T-helper 17 cell (primary cell): ENCODE results near the gene CDCA4. TPM values are rescaled to one million over a fixed set of nuclear protein-coding genes. Genes with fewer than 3 reads are reported as not detected.

Experiments
- ATAC-seq: fragments of 150-1000 bp; cut with Tn5 transposase; 2 replicates; pipeline ENCODE4 v1.10.0; 2021; ENCODE audit warnings: mild to moderate bottlenecking, moderate library complexity
- DNase-seq, 3 donors: peaks; one replicate each; pipeline versions ENCODE4 v3.0.0 to v3.0.0-alpha.2; 2020 to 2021
- H3K9me3 ChIP-seq: one replicate; pipeline ENCODE4 v1.7.0; 2013; ENCODE audit warnings: low read length, mild to moderate bottlenecking; ENCODE audit not compliant: control insufficient read depth, poor library complexity, severe bottlenecking
- H3K27ac Mint-ChIP-seq: one replicate; pipeline ENCODE4 v1.8.0; 2022; ENCODE audit warnings: mild to moderate bottlenecking, moderate library complexity, mixed read lengths
- H3K27me3 Mint-ChIP-seq: one replicate; pipeline ENCODE4 v1.8.0; 2022; ENCODE audit warnings: mixed read lengths
- H3K36me3 Mint-ChIP-seq: one replicate; pipeline ENCODE4 v1.8.0; 2022; ENCODE audit warnings: low read depth, mixed read lengths
- H3K4me1 Mint-ChIP-seq: one replicate; pipeline ENCODE4 v1.8.0; 2022; ENCODE audit warnings: mild to moderate bottlenecking, mixed read lengths
- H3K4me3 Mint-ChIP-seq: one replicate; pipeline ENCODE4 v1.8.0; 2022; ENCODE audit warnings: mild to moderate bottlenecking, moderate library complexity, mixed read lengths
- total RNA-seq, 4 donors: library from RNA in 2 of 4; stranded (reverse) in 2 of 4; gene quantifications; one replicate each; pipeline ENCODE4 v1.2.3 and lab custom pipeline; 2022 to 2026

CDCA4 gene
- total RNA-seq, 2 donors from 2014 or later, result 16.1 to 18.4 TPM

- DNase-seq (no peak), ATAC-seq (no peak)
- Mint-ChIP-seq H3K4me1 (peaks cover 30% of the 10 kb centered on the region), H3K36me3 (no peaks in the 10 kb centered on the region), H3K27ac (peak overlapping the region; percentile 98), H3K27me3 (no peaks in the 10 kb centered on the region), H3K4me3 (no peak overlapping the region)
- H3K9me3 ChIP-seq, result no peaks in the 10 kb centered on the region
Measured at GRCh38 chr14:105023791-105024480, 3.1 kb upstream of the CDCA4 start.

DNA sequence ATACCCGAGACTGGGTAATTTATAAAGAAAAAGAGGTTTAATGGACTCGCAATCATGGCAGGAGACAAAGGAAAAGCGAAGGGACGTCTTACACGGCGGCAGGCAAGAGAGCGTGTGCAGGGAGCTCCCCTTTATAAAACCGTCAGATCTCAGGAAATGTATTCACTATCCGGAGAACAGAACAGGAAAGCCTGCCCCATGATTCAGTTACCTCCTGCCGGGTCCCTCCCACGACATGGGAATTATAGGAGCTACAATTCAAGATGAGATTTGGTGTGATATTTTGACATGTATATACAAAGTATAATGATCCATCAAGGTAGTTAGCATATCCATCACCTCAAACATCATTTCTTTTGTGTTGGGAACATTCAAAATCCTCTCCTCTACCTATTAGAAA is 2.3 kb upstream of the CDCA4 start:
- DNase-seq, result no peak
- H3K27ac Mint-ChIP-seq, result peak overlapping the region; percentile 98
- H3K27me3 Mint-ChIP-seq, result no peaks in the 10 kb centered on the region
- peaks cover 32% of the 10 kb centered on the region for H3K4me1 Mint-ChIP-seq
- H3K4me3 Mint-ChIP-seq, result no peak overlapping the region
- no peak for ATAC-seq
- no peaks in the 10 kb centered on the region for H3K9me3 ChIP-seq
- H3K36me3 Mint-ChIP-seq, result no peaks in the 10 kb centered on the region

DNA sequence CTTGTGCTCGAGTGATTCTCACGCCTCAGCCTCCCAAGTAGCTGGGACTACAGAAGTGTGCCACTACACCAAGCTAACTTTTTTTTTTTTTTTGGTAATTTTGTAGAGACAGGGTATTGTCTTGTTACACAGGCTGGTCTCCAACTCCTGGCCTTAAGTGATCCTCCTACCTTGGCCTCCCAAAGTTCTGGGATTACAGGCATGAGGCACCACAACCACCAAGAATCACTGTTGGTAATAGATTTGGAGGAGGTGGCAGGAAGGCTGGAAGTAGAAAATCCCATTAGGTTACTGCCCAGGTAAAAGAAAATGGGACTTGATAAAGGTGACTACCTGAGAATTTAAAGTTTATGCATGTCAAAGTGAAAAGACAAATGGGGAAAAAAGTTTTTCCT is 1.4 kb upstream of the CDCA4 start:
- Mint-ChIP-seq H3K36me3 (no peaks in the 10 kb centered on the region), H3K4me1 (peaks cover 37% of the 10 kb centered on the region), H3K4me3 (no peak overlapping the region), H3K27me3 (no peaks in the 10 kb centered on the region), H3K27ac (peak overlapping the region; percentile 98)
- no peak for ATAC-seq
- H3K9me3 ChIP-seq, result no peaks in the 10 kb centered on the region
- no peak for DNase-seq

- peak overlapping the region; percentile 93 for H3K4me3 Mint-ChIP-seq
- H3K27ac Mint-ChIP-seq, result peak overlapping the region; percentile 98
- H3K9me3 ChIP-seq, result no peaks in the 10 kb centered on the region
- no peaks in the 10 kb centered on the region for H3K27me3 Mint-ChIP-seq
- ATAC-seq (no peak), DNase-seq (peak in 1 of 3 donors; percentile 28)
- no peaks in the 10 kb centered on the region for H3K36me3 Mint-ChIP-seq
- H3K4me1 Mint-ChIP-seq, result peaks cover 39% of the 10 kb centered on the region
Measured at GRCh38 chr14:105021656-105022275, 883 bp upstream of the CDCA4 start.

- Mint-ChIP-seq H3K27ac (peak overlapping the region; percentile 93), H3K36me3 (no peaks in the 10 kb centered on the region), H3K27me3 (no peaks in the 10 kb centered on the region), H3K4me3 (peak overlapping the region; percentile 91), H3K4me1 (peaks cover 45% of the 10 kb centered on the region)
- ATAC-seq, result peak; percentile 44
- peak; percentile 54 to 60 (median 59) for DNase-seq
- H3K9me3 ChIP-seq, result no peaks in the 10 kb centered on the region
Measured at GRCh38 chr14:105019861-105020814, 745 bp downstream of the CDCA4 start.

DNA sequence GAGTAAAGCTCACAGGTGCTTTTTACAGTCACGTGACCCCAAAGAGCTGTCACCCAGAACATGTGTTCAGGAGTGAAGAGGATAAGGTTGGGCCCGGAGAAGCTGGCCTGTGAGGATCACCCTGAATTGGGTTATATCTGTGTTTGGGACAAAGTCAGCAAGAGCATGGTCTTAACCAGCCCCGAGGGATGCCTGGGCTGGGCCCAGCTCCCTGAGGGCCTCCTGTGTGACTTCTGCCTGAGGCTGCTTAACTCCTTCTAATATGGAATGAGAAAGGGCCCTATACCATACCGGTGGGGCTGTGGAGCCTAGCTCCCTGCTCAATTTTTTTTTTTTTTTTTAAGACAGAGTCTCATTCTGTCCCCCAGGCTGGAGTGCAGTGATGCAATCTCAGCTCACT is 2.5 kb downstream of the CDCA4 start:
- no peaks in the 10 kb centered on the region for H3K9me3 ChIP-seq
- Mint-ChIP-seq H3K4me1 (peaks cover 58% of the 10 kb centered on the region), H3K4me3 (peak overlapping the region; percentile 91), H3K36me3 (no peaks in the 10 kb centered on the region), H3K27me3 (no peaks in the 10 kb centered on the region), H3K27ac (peak overlapping the region; percentile 93)
- DNase-seq (no peak), ATAC-seq (no peak)

GRCh38 chr14:105015905-105016304 is 5.0 kb downstream of the CDCA4 start:
- H3K36me3 Mint-ChIP-seq, result no peaks in the 10 kb centered on the region
- peak overlapping the region; percentile 93 for H3K27ac Mint-ChIP-seq
- H3K27me3 Mint-ChIP-seq, result no peaks in the 10 kb centered on the region
- no peaks in the 10 kb centered on the region for H3K9me3 ChIP-seq
- peaks cover 56% of the 10 kb centered on the region for H3K4me1 Mint-ChIP-seq
- DNase-seq, result no peak
- ATAC-seq, result no peak
- H3K4me3 Mint-ChIP-seq, result peak overlapping the region; percentile 71

- Mint-ChIP-seq H3K4me3 (peak overlapping the region; percentile 71), H3K27me3 (no peaks in the 10 kb centered on the region), H3K36me3 (no peaks in the 10 kb centered on the region), H3K27ac (peak overlapping the region; percentile 93), H3K4me1 (peaks cover 55% of the 10 kb centered on the region)
- DNase-seq, result no peak
- no peak for ATAC-seq
- no peaks in the 10 kb centered on the region for H3K9me3 ChIP-seq
Measured at GRCh38 chr14:105015242-105015641, 5.6 kb downstream of the CDCA4 start.

DNA sequence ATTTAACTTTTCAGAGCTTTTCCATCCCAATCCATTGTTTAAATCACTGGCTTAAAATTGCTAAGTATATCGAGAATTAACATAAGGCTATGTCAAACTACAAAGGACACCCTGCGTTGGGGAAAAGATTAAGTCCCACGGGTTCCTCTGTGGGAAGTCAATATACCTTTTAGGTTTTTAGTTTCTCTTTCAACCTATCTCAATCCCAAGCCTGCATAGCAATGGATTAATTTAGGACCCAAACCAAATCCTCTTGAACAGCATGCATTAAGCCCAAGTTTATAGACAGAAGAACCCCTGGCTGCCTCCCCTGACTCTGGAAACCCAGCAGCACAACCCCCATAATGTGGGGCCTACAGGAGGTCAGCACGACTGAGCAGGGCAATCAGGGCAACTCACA is 6.3 kb downstream of the CDCA4 start:
- ATAC-seq, result no peak
- H3K9me3 ChIP-seq, result no peaks in the 10 kb centered on the region
- no peak for DNase-seq
- H3K27ac Mint-ChIP-seq, result peak overlapping the region; percentile 93
- peaks cover 51% of the 10 kb centered on the region for H3K4me1 Mint-ChIP-seq
- H3K27me3 Mint-ChIP-seq, result no peaks in the 10 kb centered on the region
- H3K4me3 Mint-ChIP-seq, result peak overlapping the region; percentile 73
- no peaks in the 10 kb centered on the region for H3K36me3 Mint-ChIP-seq

- Mint-ChIP-seq H3K27me3 (no peaks in the 10 kb centered on the region), H3K27ac (peak overlapping the region; percentile 93), H3K4me3 (peak overlapping the region; percentile 73), H3K4me1 (peaks cover 47% of the 10 kb centered on the region), H3K36me3 (no peaks in the 10 kb centered on the region)
- no peaks in the 10 kb centered on the region for H3K9me3 ChIP-seq
- DNase-seq (no peak), ATAC-seq (no peak)
Measured at GRCh38 chr14:105014032-105014431, 6.9 kb downstream of the CDCA4 start.

DNA sequence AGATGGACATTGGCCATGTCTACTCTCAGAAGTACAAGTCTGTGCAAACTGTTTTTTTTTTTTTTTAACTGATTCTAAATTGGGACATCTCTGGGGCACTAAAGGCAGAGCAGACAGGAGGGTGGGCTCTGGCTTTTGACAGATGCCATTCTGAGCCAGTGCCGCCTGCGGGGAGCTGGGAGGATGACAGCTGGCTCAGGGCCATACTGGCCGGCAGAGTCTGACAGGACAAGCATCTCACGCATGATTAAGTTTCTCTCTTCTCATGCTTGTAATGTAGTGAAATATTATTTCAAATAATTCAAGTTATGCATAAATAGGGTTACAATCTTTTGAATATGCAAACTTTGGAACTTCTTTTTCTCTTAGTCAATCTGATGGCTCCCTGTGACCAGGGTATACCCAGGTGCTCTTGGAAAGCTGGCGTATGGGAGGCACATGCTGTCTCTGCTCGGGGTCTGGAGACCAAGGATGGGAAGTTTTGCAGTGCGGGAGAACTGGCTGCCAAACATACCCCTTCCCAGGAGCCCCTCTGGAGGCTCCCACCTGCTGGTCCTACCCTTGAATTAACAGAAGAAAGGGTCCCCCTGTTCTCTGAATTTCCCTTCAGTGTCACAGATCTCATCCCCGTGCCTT is 7.6 kb downstream of the CDCA4 start:
- peak overlapping the region; percentile 93 for H3K27ac Mint-ChIP-seq
- no peak for DNase-seq
- ATAC-seq, result no peak
- H3K4me3 Mint-ChIP-seq, result peak overlapping the region; percentile 21
- H3K4me1 Mint-ChIP-seq, result peaks cover 45% of the 10 kb centered on the region
- no peaks in the 10 kb centered on the region for H3K9me3 ChIP-seq
- no peaks in the 10 kb centered on the region for H3K36me3 Mint-ChIP-seq
- H3K27me3 Mint-ChIP-seq, result no peaks in the 10 kb centered on the region

GRCh38 chr14:105012171-105012985 is 8.5 kb downstream of the CDCA4 start:
- peaks cover 40% of the 10 kb centered on the region for H3K4me1 Mint-ChIP-seq
- H3K9me3 ChIP-seq, result no peaks in the 10 kb centered on the region
- no peak for ATAC-seq
- no peak for DNase-seq
- H3K27me3 Mint-ChIP-seq, result no peaks in the 10 kb centered on the region
- peak overlapping the region; percentile 53 for H3K27ac Mint-ChIP-seq
- H3K4me3 Mint-ChIP-seq, result no peak overlapping the region
- H3K36me3 Mint-ChIP-seq, result no peaks in the 10 kb centered on the region
